ENCODE measurements around the gene PLEKHA1.

PLEKHA1 gene

GRCh38 chr10:122346326-122346950 is 28.1 kb upstream of the PLEKHA1 start:
- H3K4me3 ChIP-seq (ENCODE audit: low read depth, low read length) = no peak overlapping the region
- TF ChIP-seq, protein P1, sequence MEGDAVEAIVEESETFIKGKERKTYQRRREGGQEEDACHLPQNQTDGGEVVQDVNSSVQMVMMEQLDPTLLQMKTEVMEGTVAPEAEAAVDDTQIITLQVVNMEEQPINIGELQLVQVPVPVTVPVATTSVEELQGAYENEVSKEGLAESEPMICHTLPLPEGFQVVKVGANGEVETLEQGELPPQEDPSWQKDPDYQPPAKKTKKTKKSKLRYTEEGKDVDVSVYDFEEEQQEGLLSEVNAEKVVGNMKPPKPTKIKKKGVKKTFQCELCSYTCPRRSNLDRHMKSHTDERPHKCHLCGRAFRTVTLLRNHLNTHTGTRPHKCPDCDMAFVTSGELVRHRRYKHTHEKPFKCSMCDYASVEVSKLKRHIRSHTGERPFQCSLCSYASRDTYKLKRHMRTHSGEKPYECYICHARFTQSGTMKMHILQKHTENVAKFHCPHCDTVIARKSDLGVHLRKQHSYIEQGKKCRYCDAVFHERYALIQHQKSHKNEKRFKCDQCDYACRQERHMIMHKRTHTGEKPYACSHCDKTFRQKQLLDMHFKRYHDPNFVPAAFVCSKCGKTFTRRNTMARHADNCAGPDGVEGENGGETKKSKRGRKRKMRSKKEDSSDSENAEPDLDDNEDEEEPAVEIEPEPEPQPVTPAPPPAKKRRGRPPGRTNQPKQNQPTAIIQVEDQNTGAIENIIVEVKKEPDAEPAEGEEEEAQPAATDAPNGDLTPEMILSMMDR (IDR thresholded peaks at IDR 0.05; ENCODE audit: borderline replicate concordance, insufficient read depth, low read depth, low read length) = no peak

DNA sequence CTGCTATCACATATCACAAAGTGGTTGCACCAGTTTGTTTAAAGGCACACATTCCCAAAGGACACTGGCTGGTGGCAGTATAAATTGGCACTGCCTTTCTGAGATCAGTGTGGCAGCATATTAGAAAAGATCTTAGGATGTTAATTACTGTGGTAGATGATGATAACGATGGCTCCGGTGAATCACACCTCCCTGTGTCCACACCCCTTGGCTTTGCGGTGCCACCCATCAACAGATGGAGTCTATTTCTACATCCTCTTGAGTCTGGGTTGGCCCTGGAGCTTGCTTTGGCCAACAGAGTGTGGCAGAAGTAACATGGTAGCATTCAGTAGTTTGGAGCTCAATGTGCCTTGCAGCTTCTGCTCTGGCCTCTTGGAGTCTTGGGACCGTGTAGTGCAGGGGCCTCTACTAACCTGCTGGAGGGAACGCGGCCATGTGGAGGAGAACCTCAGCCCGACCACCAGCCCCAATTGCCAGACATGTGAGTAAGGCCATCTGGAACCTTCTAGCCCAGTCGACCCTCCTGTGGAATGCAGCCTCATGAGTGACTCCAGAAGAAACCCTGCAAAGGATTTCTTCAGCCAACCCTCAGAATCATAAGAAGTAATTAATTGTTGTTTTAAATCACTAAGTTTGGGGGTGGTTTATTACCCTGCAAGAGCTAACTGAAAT is 27.2 kb upstream of the PLEKHA1 start:
- H3K4me3 ChIP-seq (ENCODE audit: low read depth, low read length) = no peak overlapping the region
- TF ChIP-seq, protein P1 (IDR thresholded peaks at IDR 0.05; ENCODE audit: borderline replicate concordance, insufficient read depth, low read depth, low read length) = no peak

- TF ChIP-seq, protein P1 (IDR thresholded peaks at IDR 0.05; ENCODE audit: borderline replicate concordance, insufficient read depth, low read depth, low read length) = no peak
- no peak overlapping the region for H3K4me3 ChIP-seq (ENCODE audit: low read depth, low read length)
Measured at GRCh38 chr10:122348512-122348911, 26.0 kb upstream of the PLEKHA1 start.

- no peak overlapping the region for H3K4me3 ChIP-seq (ENCODE audit: low read depth, low read length)
- TF ChIP-seq, protein P1 (IDR thresholded peaks at IDR 0.05; ENCODE audit: borderline replicate concordance, insufficient read depth, low read depth, low read length) = no peak
Measured at GRCh38 chr10:122348935-122349361, 25.6 kb upstream of the PLEKHA1 start.

DNA sequence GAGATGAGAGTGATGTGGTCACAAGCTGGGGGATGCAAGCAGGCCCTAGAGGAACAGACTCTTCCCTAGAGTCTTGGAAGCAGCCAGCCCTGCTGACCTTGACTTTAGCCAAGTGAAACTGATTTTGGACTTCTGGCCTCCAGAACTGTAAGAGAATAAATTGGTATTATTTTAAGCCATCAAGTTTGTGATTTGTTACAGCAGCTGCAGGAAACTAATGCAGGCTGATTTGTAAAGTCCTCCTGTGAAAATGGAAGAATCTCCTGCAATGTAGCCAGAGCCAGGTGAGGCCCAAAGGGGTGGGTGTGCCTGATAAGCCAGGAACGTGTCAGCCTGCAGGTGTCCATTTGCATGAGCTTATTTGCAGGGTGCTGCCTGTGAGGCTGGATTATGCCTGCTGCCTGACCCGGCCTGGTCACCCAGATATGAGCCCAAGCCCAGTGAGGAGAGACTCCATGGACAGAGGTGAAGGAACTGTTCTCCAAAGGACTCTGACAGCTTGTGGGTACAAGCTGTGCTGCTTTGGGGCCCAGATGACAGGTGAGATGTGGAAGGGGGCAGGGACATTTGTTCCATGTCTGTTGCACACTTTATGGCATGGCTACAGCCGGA is 24.6 kb upstream of the PLEKHA1 start:
- TF ChIP-seq, protein P1 (IDR thresholded peaks at IDR 0.05; ENCODE audit: borderline replicate concordance, insufficient read depth, low read depth, low read length) = no peak
- H3K4me3 ChIP-seq (ENCODE audit: low read depth, low read length) = no peak overlapping the region

DNA sequence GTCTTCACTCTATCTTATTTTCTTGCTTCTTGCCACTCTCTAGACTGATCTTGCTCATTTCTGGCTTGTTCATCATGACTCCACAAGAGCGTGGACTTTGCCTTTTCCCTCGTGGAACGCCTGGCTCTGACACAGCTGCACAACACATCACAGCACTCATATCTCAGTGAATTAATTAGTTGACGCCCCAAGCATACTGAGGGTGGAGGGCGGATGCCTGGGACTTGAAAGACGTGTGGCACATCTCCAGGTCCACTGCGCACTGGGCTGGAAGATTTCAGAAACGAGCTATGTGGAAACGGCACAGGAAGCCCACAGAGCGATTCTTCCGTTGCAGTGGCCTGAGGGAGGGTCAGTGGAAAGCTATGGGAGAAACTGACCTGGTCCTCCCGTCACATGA is 23.6 kb upstream of the PLEKHA1 start:
- no peak overlapping the region for H3K4me3 ChIP-seq (ENCODE audit: low read depth, low read length)
- TF ChIP-seq, protein P1 (IDR thresholded peaks at IDR 0.05; ENCODE audit: borderline replicate concordance, insufficient read depth, low read depth, low read length) = no peak
